H9 (cell line): ENCODE data around the gene PLPP1. TPM values are rescaled to one million over a fixed set of nuclear protein-coding genes. Genes with fewer than 3 reads are reported as not detected.

Experiments
- DNase-seq: peaks from one replicate; pipeline ENCODE4 v3.0.0-alpha.2; 2017
- H2AFZ ChIP-seq: one replicate; pipeline ENCODE4 v1.6.1; 2013; ENCODE audit warnings: mild to moderate bottlenecking, low read length, control low read depth, moderate library complexity
- H2AK5ac ChIP-seq: 2 replicates; pipeline ENCODE4 v1.6.1; 2013; ENCODE audit warnings: low read length, control low read depth, mixed read lengths; ENCODE audit not compliant: insufficient read length
- H2BK120ac ChIP-seq: one replicate; pipeline ENCODE4 v1.6.1; 2013; ENCODE audit warnings: low read depth, mild to moderate bottlenecking, low read length, control low read depth, inconsistent platforms; ENCODE audit not compliant: poor library complexity, severe bottlenecking
- H2BK12ac ChIP-seq: 2 replicates; pipeline ENCODE4 v1.6.1; 2013; ENCODE audit warnings: low read length, control low read depth, mixed read lengths, low read depth; ENCODE audit not compliant: insufficient read length
- H2BK15ac ChIP-seq: 2 replicates; pipeline ENCODE4 v1.6.1; 2013; ENCODE audit warnings: low read depth, low read length, control low read depth
- H2BK20ac ChIP-seq: one replicate; pipeline ENCODE4 v1.6.1; 2013; ENCODE audit warnings: low read depth, mild to moderate bottlenecking, low read length, control low read depth, inconsistent platforms; ENCODE audit not compliant: poor library complexity, severe bottlenecking
- H2BK5ac ChIP-seq: 2 replicates; pipeline ENCODE4 v1.6.1; 2013; ENCODE audit warnings: low read length, control low read depth, mixed read lengths; ENCODE audit not compliant: insufficient read length
- H3K14ac ChIP-seq: 2 replicates; pipeline ENCODE4 v1.6.1; 2013; ENCODE audit warnings: low read length, control low read depth; ENCODE audit not compliant: insufficient read depth
- H3K18ac ChIP-seq: 2 replicates; pipeline ENCODE4 v1.6.1; 2013; ENCODE audit warnings: low read depth, mild to moderate bottlenecking, mixed read lengths, low read length, control low read depth; ENCODE audit not compliant: insufficient read length
- H3K23ac ChIP-seq: 2 replicates; pipeline ENCODE4 v1.6.1; 2013; ENCODE audit warnings: low read length, control low read depth, mixed read lengths, low read depth; ENCODE audit not compliant: insufficient read length
- H3K23me2 ChIP-seq: 2 replicates; pipeline ENCODE4 v1.6.1; 2013; ENCODE audit warnings: low read depth, mild to moderate bottlenecking, mixed read lengths, low read length, control low read depth; ENCODE audit not compliant: insufficient read length, poor library complexity, severe bottlenecking
- H3K27ac ChIP-seq: 2 replicates; pipeline ENCODE4 v1.5.1; 2013; ENCODE audit warnings: low read length, control low read depth, mixed read lengths, low read depth; ENCODE audit not compliant: insufficient read length
- H3K27me3 ChIP-seq: 2 replicates; pipeline ENCODE4 v1.6.1; 2013; ENCODE audit warnings: low read length, control low read depth, inconsistent platforms; ENCODE audit not compliant: insufficient read depth
- H3K4ac ChIP-seq: 2 replicates; pipeline ENCODE4 v1.6.1; 2013; ENCODE audit warnings: low read depth, mild to moderate bottlenecking, control low read depth, inconsistent platforms, low read length, moderate library complexity
- H3K4me1 ChIP-seq: 2 replicates; pipeline ENCODE4 v1.6.1; 2013; ENCODE audit warnings: low read length, control low read depth, inconsistent platforms; ENCODE audit not compliant: insufficient read depth
- H3K4me2 ChIP-seq: 2 replicates; pipeline ENCODE4 v1.6.1; 2013; ENCODE audit warnings: low read length, control low read depth, mixed read lengths; ENCODE audit not compliant: insufficient read length, insufficient read depth
- H3K56ac ChIP-seq: 2 replicates; pipeline ENCODE4 v1.6.1; 2013; ENCODE audit warnings: low read depth, mild to moderate bottlenecking, mixed read lengths, low read length, control low read depth; ENCODE audit not compliant: insufficient read length
- H3K79me1 ChIP-seq: 2 replicates; pipeline ENCODE4 v1.6.1; 2013; ENCODE audit warnings: low read depth, mild to moderate bottlenecking, moderate library complexity, low read length, control low read depth, inconsistent platforms; ENCODE audit not compliant: insufficient read depth, poor library complexity, severe bottlenecking
- H3K79me2 ChIP-seq: 2 replicates; pipeline ENCODE4 v1.6.1; 2013; ENCODE audit warnings: low read length, control low read depth, inconsistent platforms; ENCODE audit not compliant: insufficient read depth
- H3K9ac ChIP-seq: 2 replicates; pipeline ENCODE4 v1.6.1; 2013; ENCODE audit warnings: low read length, control low read depth, mixed read lengths; ENCODE audit not compliant: insufficient read length; ENCODE audit errors: extremely low read depth
- H3K9me3 ChIP-seq: one replicate; pipeline ENCODE4 v1.6.1; 2013; ENCODE audit warnings: low read depth, low read length, inconsistent platforms; ENCODE audit not compliant: control insufficient read depth
- H3T11ph ChIP-seq: one replicate; pipeline ENCODE4 v1.6.1; 2013; ENCODE audit warnings: mild to moderate bottlenecking, low read length, control low read depth, inconsistent platforms
- H4K20me1 ChIP-seq: one replicate; pipeline ENCODE4 v1.6.1; 2013; ENCODE audit not compliant: control insufficient read depth, insufficient read length, insufficient read depth
- H4K5ac ChIP-seq: 2 replicates; pipeline ENCODE4 v1.6.1; 2013; ENCODE audit warnings: low read depth, mild to moderate bottlenecking, mixed read lengths, low read length, control low read depth; ENCODE audit not compliant: insufficient read length
- H4K8ac ChIP-seq: replicated peaks from 2 replicates; pipeline ENCODE4 v1.6.1; 2013; ENCODE audit warnings: low read length, control low read depth, mixed read lengths, low read depth; ENCODE audit not compliant: insufficient read length
- H4K91ac ChIP-seq: 2 replicates; pipeline ENCODE4 v1.6.1; 2013; ENCODE audit warnings: low read depth, mild to moderate bottlenecking, moderate library complexity, mixed read lengths, low read length, control low read depth; ENCODE audit not compliant: insufficient read length
- H3K27ac Mint-ChIP-seq, 3 experiments: 2 replicates in 2 of 3; 3 replicates in 1 of 3; pipeline ENCODE4 v1.8.0; 2020 to 2021; ENCODE audit warnings: mixed read lengths in 3 of 3, mild to moderate bottlenecking in 1 of 3, moderate library complexity in 1 of 3
- H3K27me3 Mint-ChIP-seq: 2 replicates; pipeline ENCODE4 v1.8.0; 2021; ENCODE audit warnings: low read depth, mild to moderate bottlenecking, moderate library complexity, mixed read lengths
- H3K36me3 Mint-ChIP-seq, 3 experiments: 2 replicates in 2 of 3; 3 replicates in 1 of 3; pipeline ENCODE4 v1.8.0; 2020 to 2021; ENCODE audit warnings: low read depth in 3 of 3, mixed read lengths in 3 of 3; ENCODE audit not compliant: insufficient read depth in 1 of 3
- H3K4me1 Mint-ChIP-seq, 2 experiments: 2 replicates each; pipeline ENCODE4 v1.8.0; 2020; ENCODE audit warnings: mixed read lengths in 2 of 2
- H3K4me3 Mint-ChIP-seq, 2 experiments: 2 replicates in 1 of 2; 3 replicates in 1 of 2; pipeline ENCODE4 v1.8.0; 2020 to 2021; ENCODE audit warnings: mild to moderate bottlenecking in 2 of 2, mixed read lengths in 2 of 2, moderate library complexity in 1 of 2
- H3K9me3 Mint-ChIP-seq, 2 experiments: 2 replicates in 1 of 2; 3 replicates in 1 of 2; pipeline ENCODE4 v1.8.0; 2020; ENCODE audit warnings: mild to moderate bottlenecking in 2 of 2, mixed read lengths in 2 of 2, moderate library complexity in 1 of 2
- CTCF ChIP-seq: fragments of 200-600 bp; sonication (generic); conservative IDR thresholded peaks from 3 replicates; pipeline ENCODE4 v1.8.0; 2021; ENCODE audit warnings: antibody characterized with exemption, mild to moderate bottlenecking
- WGBS: extraction: QIAGEN DNeasy Blood & Tissue Kit; methylation state at CpG from one replicate; pipeline ENCODE4 v1.1.7; 2013; ENCODE audit warnings: missing lambda C conversion rate, low lambda C conversion rate, mixed read lengths; ENCODE audit not compliant: insufficient read length; ENCODE audit errors: extremely low coverage; 5-methylcytosine and 5-hydroxymethylcytosine counted together
- total RNA-seq: library from RNA; stranded (reverse); gene quantifications from 2 replicates; pipeline ENCODE4 v1.2.1, GENCODE V29; 2021

Gene PLPP1
- total RNA-seq, 1 experiment from 2014 or later = 85.9 TPM

- no peak overlapping the region for H3K27ac Mint-ChIP-seq
These were observed 141.1 kb downstream of the PLPP1 start for GRCh38 chr5:55393501-55394175.

More at GRCh38 chr5:55393501-55394175, 141.1 kb downstream of the PLPP1 start:
- Mint-ChIP-seq H3K9me3 (peaks cover 4 to 17% of the 10 kb centered on the region in 2 experiments; a peak in 4 of 5 replicates), H3K4me3 (no peak overlapping the region), H3K27me3 (no peaks in the 10 kb centered on the region), H3K36me3 (peaks cover 44 to 74% (median 71%) of the 10 kb centered on the region in 3 experiments), H3K4me1 (peaks cover 7 to 8% of the 10 kb centered on the region in 2 experiments; a peak in 3 of 4 replicates)
- Histone ChIP-seq H2AFZ (no peak overlapping the region), H4K91ac (no peak overlapping the region), H4K8ac (no peak overlapping the region), H4K20me1 (no peaks in the 10 kb centered on the region), H3K27ac (no peak overlapping the region), H3K56ac (no peak overlapping the region), H3K4me2 (no peak overlapping the region), H3K9me3 (peaks cover 8% of the 10 kb centered on the region), H3T11ph (no peak overlapping the region), H3K79me1 (peaks cover 2% of the 10 kb centered on the region), H3K4ac (no peak overlapping the region), H3K27me3 (no peaks in the 10 kb centered on the region), H3K79me2 (no peaks in the 10 kb centered on the region), H2AK5ac (no peak overlapping the region), H2BK20ac (no peak overlapping the region), H3K14ac (no peak overlapping the region), H2BK12ac (no peak overlapping the region), H2BK15ac (no peak overlapping the region), H3K4me1 (no peaks in the 10 kb centered on the region; the same call in 1 of the 2 replicates), H2BK5ac (no peak overlapping the region), H3K9ac (no peak overlapping the region), H2BK120ac (no peak overlapping the region), H4K5ac (no peak overlapping the region), H3K23me2 (no peaks in the 10 kb centered on the region), H3K23ac (no peak overlapping the region), H3K18ac (no peak overlapping the region)
- no peak for DNase-seq
- no peak for TF ChIP-seq CTCF
- no CpG with 5 or more reads among the region's 2 CpGs for WGBS
